CD4-positive, alpha-beta T cell treated with Interleukin-4 for 4 hours (primary cell): ENCODE data around the gene CDC42EP5.
"Not testable (repeated sequence)": the region's sequence is repeated elsewhere in the genome, so short reads cannot be mapped to it uniquely, and the experiment has no call there.

Experiments used
- DNase-seq: peaks from one replicate; pipeline ENCODE4 v3.0.0-alpha.2; 2020

Gene CDC42EP5, protein sequence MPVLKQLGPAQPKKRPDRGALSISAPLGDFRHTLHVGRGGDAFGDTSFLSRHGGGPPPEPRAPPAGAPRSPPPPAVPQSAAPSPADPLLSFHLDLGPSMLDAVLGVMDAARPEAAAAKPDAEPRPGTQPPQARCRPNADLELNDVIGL

DNA sequence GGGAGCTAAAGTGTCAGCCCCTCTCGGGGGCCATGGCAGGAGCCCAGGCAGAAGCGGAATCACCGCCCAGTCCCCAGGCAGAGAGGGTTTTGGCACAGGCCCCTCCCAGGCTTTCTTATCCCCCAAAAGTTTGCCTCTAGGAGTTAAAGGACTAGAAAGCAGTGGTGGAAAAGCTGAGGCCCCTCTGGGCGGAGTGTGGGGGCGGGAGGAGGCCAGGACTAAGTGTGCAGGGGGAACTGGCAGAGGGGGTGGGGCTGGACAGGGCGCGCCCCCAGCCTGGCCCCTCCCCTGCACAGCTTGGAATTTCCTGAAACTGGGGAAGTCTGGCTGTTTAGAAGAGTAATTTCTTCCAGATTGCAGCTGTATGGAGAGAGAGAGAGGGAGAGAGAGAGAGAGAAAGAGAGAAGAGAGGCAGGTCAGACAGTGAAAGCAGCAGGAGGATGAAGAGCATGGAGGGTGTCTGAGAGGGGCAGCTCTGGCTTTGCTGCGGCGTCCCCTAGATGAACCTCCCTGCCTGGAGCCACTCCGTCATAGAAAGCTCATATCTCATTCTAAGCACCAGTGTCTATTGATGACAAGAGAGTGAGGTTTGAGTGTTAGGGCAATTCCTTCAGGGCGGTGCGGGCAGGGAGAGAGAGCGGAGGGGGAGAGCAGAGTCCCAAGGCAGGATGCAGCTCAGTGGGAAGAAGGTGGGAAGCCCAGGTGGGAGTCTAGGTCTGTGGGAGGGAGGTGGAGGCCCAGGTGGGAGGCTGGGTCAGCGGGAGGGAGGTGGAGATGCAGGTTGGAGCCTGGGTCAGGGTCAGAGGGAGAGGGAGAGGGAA lies at the start of gene CDC42EP5:
Gene CDC42EP5, minus strand, starts transcription at position 226 of the 821 bp plus-strand sequence. CDS start 7,749 bp downstream, outside the sequence.
- no peak for DNase-seq

DNA sequence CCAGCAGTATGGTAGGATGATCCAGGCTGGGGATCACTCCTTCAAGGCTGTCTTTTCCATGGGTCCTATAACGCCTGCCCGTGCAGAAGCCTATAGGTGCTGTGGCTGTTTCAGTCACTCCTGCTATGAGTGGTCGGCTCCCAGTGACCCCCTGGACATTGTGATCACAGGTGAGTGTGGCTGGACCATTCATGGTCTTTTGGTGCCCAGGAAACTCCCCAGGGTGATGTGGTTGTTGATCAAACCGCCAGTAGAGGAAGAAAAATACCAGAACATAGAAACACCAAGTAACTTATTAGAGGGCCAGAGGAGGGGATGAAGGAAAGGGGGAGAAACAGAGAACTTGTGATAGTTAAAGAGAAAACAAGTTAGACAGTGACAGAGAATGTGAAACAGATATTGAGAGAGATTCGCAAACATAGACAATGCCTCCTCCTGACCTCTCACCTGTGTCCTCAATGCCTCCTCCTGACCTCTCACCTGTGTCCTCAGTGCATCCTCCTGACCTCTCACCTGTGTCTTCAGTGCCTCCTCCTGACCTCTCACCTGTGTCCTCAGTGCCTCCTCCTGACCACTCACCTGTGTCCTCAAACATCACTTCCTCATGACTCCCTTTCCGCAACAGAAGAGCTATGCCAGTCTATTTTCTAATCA lies 48.9 kb upstream of the CDC42EP5 start:
- DNase-seq, result no peak

DNA sequence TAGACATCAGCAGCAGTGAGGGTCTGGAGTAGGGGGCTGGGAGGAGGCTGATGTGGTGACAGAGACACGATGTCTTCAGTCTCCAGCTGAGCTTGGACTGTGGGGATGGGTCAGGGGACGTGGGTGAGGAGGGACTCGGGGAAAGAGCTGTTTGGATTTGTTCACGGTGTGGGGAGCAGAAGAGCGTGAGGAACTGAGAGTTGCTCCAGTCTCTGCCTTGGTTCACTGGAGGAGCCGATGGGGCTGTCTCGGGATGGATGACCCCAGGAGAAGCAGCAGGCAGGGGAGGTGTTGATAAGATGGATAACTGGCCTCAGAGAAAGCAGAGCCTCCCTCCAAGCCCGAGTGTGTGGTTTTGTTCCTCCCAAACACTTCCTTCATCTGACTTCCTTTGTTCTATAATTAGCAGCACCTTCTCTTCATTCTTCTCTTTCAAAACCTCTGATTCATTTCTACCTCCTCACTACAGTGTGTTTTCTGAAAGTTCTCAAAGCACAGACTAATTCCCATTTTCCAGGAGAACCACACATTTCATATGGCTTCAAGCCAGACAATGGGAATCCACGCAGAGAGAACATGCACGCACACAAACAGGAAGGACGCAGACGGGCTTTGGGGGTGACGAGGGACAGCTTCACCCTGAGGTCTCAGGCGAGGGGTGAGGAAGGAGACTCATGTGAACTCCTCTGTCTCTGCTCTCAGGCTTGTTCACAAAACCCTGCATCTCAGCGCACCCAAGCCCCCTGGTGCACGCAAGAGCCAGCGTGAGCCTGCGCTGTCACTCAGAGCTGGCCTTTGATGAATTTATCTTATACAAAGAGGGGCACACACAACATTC lies 48.1 kb upstream of the CDC42EP5 start:
- DNase-seq, result no peak

- DNase-seq, result no peak
These were observed 45.7 kb upstream of the CDC42EP5 start for GRCh38 chr19:54518844-54519243.

- DNase-seq, result peak; percentile 35
These were observed 44.4 kb upstream of the CDC42EP5 start for GRCh38 chr19:54517483-54517882.

GRCh38 chr19:54515156-54515555 lies 42.1 kb upstream of the CDC42EP5 start:
- no peak for DNase-seq

GRCh38 chr19:54509200-54509940 lies 36.3 kb upstream of the CDC42EP5 start:
- not testable (repeated sequence) for DNase-seq

DNA sequence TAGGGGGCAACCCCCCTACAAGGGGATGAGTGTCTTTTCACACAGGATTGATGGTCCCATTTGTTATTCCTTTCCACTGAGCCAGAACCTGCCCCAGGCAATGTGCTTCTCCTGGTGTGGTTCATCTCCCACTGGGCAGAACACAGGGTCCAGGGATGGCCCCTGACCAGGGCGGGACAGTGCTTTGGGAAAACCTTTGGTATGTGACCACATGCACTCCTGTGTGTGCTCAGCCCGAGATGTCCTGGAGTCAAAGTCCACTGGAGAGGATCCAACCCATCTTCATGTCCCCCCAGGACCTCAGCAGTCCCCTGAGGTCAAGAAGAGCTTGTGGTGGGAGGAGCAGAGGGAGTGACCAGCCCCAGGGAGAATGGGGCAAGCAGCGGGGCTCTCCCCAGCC lies 35.4 kb upstream of the CDC42EP5 start:
- DNase-seq, result not testable (repeated sequence)

DNA sequence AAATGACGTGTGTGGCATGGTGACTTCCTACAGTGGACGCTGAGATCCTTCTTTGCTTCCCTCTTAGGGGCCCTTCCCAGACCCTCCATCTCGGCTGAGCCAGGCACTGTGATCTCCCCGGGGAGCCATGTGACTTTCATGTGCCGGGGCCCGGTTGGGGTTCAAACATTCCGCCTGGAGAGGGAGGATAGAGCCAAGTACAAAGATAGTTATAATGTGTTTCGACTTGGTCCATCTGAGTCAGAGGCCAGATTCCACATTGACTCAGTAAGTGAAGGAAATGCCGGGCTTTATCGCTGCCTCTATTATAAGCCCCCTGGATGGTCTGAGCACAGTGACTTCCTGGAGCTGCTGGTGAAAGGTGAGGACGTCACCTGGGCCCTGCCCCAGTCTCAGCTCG lies 34.7 kb upstream of the CDC42EP5 start:
- DNase-seq, result no peak

DNA sequence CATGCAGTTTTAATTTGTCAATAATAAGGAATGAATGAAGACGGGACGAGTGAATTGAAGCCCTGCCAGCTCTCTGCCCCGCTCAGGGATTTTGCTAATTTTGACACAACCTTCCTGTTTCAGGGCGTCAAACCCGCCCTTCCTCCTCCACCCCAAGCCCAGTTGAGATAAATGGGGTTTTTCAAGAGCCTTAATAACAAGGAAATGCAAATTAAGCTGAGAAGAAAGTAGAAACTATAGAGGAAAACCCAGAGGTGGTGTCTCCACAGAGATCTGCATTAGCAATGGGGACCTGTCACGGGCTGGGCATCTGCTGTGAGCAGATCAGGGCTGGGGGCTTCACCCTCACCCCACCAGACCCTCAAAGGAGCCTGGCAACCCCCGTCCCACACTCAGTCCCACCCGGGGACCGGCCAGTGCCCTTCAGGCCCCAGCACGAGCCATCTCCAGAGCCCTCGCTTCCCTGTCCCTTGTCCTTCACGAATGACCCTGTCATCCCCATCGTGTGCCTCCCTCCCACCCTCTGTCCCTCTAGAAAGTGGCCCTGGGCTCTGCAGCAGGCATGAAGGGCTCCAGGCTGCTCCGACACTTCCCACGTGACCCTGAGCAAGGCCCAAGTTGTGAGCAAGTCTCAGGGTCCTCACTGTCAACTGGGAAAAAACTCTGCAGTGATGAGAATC lies 34.1 kb upstream of the CDC42EP5 start:
- DNase-seq, result not testable (repeated sequence)

DNA sequence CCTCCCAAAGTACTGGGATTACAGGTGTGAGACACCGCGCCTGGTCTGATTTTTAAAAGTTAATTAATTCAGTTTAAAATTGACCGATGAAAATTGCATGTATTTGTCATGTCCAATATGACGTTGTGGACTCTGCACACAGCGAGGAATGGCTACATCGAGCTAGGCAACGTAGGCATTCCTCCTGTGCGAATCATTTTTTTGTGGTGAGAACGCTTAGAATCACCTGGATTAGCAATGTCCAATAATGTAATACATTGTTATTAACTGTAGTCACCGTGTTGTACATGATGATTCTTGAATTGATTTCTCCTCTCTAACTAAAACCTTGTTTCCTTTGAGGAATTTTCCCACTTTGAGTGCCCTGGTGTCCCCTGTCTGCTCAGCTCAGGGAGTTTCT lies 33.0 kb upstream of the CDC42EP5 start:
- DNase-seq, result no peak

DNA sequence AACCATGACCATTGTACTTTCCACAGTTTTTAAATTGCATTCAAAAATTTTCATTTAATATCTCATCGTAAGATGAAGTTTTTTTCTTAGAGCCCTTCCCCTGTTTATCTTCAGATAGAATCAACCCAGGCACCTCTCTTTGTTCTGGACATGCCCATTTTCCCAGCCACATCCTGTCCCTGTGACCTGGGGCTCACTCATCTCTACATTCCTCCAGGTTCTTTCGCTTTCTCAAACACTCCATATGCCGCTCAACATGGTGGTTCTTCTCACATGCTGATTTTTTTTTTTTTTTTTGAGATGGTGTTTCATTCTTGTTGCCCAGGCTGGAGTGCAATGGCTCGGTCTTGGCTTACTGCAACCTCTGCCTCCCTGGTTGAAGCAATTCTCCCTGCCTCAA lies 32.4 kb upstream of the CDC42EP5 start:
- DNase-seq, result not testable (repeated sequence)

GRCh38 chr19:54502518-54503048 lies 29.5 kb upstream of the CDC42EP5 start, which contains the start of gene LAIR2:
LAIR2 (plus strand) TSS chr19:54502831; CDS start chr19:54502919, 88 bp downstream.
- DNase-seq, result no peak

DNA sequence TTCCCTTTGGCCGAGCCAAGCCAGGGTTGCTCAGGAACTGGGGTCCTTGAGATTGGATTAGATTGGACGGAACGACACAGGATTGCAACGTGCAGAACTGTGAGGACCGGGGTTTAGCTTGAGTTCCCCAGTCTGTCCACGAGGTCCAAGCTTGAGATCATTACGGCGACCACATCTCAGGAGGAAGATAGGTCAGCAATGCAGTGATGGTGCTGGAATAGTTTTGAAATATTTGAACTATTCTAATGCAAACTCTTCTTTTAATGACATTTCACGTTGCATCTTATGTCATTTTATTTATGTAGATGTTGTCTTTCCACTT lies 25.3 kb upstream of the CDC42EP5 start:
- DNase-seq, result not testable (repeated sequence)

DNA sequence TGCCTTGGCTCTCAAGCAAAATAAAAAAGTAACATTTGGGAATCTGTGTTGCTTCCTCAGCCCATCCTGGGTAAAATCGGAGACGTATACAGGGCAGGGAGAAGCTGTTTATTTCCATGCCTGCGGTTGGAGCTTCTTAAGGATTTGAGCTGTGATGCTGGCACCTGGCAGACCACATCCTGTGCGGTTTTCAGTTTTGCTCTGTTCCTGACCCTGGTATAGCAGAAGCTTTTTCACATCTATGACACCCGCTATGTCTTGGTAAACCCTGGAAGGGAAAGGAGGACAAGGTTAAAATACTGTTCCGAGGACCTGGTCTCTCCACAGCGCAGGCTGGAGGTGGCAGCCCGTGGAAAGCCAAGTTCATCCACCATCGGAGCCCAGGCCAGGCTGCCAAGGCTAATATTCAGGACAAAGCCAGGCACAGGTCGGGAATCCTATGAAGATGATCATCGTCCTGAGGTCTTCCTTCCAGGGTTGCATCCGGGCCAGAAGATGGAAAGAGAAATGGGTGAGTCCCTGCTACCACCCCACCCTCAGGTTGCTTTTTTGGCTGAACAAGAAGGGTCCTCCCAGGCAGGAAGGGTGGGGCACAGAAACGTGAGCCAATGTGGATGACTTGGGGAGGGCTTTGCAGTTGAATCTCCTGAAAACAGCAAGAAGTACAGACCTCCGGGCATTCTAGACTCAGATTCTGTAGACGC lies 24.8 kb upstream of the CDC42EP5 start:
- DNase-seq, result not testable (repeated sequence)

DNA sequence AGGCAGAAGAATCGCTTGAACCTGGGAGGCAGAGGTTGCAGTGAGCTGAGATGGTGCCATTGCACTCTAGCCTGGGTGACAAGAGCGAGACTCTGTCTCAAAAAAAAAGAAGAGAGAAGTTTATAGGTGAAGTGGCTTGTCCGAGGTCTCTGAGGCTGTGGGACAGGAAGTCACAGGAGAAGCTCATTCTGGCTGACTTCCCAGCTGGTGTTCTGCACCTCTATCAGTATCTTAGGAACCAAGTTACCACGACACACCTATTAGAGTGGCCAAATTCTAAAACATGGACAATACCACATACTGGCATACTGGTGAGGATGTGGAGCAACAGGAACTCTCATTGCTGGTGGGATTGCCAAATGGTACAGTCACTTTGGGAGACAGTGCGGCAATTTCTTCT lies 22.2 kb upstream of the CDC42EP5 start:
- not testable (repeated sequence) for DNase-seq

DNA sequence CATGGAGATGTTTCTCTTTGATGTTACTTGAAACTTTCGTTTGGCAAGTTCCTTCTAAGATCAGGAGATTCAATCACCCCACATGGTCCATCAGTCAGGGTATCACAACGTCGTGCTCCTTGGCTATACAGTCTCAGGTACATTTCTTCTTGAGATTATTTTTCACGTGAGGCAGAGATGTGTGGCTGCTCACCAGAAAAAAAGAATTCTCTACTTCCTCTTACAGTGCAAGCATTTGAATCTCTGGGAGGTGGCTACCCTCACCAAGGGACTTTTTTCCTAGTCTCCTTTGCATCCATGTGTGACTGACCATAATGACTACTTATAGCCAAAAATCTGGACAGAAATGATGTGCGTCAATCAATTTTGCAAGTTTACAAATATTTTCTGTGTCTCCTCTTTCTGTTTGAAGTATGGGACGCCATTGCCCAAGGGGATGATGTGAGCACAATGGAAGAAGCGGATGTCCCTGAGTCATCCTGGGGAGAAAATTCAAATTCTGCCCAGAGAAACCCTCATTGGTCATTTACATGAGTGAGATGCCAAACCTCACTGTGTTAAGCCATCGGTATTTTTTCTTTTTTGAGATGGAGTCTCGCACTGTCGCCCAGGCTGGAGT lies 21.0 kb upstream of the CDC42EP5 start:
- no peak for DNase-seq

DNA sequence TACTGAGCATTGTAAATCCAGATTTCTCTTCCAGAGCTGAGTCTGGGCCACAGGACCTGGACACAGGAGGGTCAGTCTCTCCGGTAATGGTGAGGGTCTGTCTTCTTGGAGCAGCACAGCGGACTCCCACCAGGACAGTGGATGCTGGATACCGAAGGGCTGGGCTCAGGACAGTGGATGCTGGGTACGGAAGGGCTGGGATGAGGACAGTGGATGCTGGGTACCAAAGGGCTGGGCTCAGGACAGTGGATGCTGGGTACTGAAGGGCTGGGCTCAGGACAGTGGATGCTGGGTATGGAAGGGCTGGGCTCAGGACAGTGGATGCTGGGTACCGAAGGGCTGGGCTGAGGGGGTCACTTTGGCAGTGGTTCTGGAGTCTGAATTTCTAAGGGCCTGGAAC lies 20.0 kb upstream of the CDC42EP5 start:
- not testable (repeated sequence) for DNase-seq

GRCh38 chr19:54492568-54492967 lies 19.5 kb upstream of the CDC42EP5 start:
- DNase-seq, result no peak

GRCh38 chr19:54489766-54490165 lies 16.7 kb upstream of the CDC42EP5 start:
- DNase-seq, result no peak
